Activated T-cell treated with anti-CD3 and anti-CD28 coated beads, Interleukin-2, amount 50 U/mL, for 72 hours (primary cell): ENCODE data around the gene AGO3. TPM values are rescaled to one million over a fixed set of nuclear protein-coding genes. Genes with fewer than 3 reads are reported as not detected.

Source experiments
- ATAC-seq, 2 donors: fragments of 150-1000 bp; cut with Tn5 transposase; replicated peaks in 1 of 2; 2 replicates each; pipeline ENCODE4 v1.10.0; 2021; ENCODE audit warnings: moderate library complexity in 2 of 2, mild to moderate bottlenecking in 1 of 2
- DNase-seq, 2 donors: peaks; one replicate each; pipeline ENCODE4 v3.0.0; 2021 to 2022; ENCODE audit warnings: mixed read lengths in 1 of 2
- H3K27ac Mint-ChIP-seq: one replicate; pipeline ENCODE4 v1.8.0; 2022; ENCODE audit warnings: mild to moderate bottlenecking, moderate library complexity, mixed read lengths
- H3K27me3 Mint-ChIP-seq: one replicate; pipeline ENCODE4 v1.8.0; 2022; ENCODE audit warnings: low read depth, mixed read lengths
- H3K36me3 Mint-ChIP-seq, 2 donors: one replicate each; pipeline ENCODE4 v1.8.0; 2022; ENCODE audit warnings: mixed read lengths in 2 of 2, mild to moderate bottlenecking in 1 of 2; ENCODE audit not compliant: insufficient read depth in 2 of 2
- H3K4me1 Mint-ChIP-seq: one replicate; pipeline ENCODE4 v1.8.0; 2022; ENCODE audit warnings: low read depth, mixed read lengths
- H3K4me3 Mint-ChIP-seq, 2 donors: one replicate each; pipeline ENCODE4 v1.8.0; 2022; ENCODE audit warnings: mild to moderate bottlenecking in 2 of 2, mixed read lengths in 2 of 2, moderate library complexity in 2 of 2
- H3K9me3 Mint-ChIP-seq, 2 donors: one replicate each; pipeline ENCODE4 v1.8.0; 2022; ENCODE audit warnings: mixed read lengths in 2 of 2
- total RNA-seq, 2 donors: library from RNA; stranded (reverse); gene quantifications; one replicate each; pipeline ENCODE4 v1.2.3, GENCODE V29; 2022

AGO3 gene
- total RNA-seq, 2 donors from 2014 or later, result 30.1 to 35.9 TPM

DNA sequence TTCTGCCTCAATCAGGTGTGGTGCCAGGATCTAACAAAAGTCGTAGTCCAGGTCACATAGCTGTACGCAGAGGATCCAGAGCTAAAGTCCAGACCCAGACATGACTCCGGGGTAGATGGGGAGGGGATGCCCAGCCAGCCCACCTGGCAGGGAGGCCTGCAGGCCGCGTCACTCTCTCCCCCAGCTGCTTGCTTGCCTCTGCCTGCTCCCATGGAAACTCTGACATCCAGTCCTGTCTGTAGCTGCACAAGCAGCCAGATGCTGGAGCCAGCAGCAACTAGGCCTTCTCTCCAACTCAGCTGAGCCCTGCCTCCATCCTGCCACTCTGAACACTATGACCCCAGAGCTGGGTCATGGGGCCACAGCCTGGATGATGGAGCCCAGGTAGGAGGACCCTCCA, 186.0 kb downstream of the AGO3 start:
- no peak for ATAC-seq
- DNase-seq, result no peak
- Mint-ChIP-seq H3K36me3 (no peaks in the 10 kb centered on the region), H3K4me1 (no peaks in the 10 kb centered on the region), H3K27me3 (no peaks in the 10 kb centered on the region), H3K27ac (no peak overlapping the region), H3K9me3 (no peaks in the 10 kb centered on the region), H3K4me3 (no peak overlapping the region)

DNA sequence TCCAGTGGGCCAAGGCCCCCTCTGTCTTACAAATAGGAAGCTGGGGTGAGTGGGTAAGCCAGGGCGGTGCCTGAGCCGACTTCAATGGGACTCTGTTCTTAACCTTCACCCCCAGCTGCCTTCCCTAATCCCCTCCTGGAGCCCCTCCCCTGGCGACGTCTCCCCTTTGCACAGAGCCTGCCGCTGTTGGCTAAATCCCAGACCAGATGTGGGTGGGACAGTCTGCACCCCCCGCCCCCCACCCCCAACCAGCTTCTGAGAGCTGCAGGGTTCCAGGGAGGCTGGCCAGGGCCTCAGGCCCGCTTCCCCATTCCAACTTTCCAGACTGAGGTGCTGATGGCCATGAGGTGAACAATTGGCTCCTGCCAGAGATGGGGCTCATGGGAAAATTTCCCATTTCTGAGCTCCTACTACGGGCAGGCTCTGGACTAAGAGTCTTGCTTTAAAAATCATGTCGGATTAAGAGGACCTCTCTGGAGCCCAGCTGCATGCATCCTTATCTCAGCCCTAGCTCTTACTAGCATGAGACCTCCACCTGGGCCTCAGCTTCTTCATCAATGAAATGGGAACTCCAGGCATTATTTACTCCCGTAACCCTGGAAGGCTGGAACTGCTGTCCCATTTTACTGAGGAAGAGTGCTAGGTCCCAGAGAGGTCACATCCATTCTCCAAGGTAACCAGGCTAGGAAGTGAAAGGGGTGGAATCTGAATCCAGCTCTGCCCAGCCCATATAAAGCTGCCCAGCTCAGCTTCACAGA, 187.7 kb downstream of the AGO3 start:
- H3K27me3 Mint-ChIP-seq, result peaks cover 15% of the 10 kb centered on the region
- DNase-seq (no peak), ATAC-seq (no peak)
- no peaks in the 10 kb centered on the region for H3K36me3 Mint-ChIP-seq
- H3K27ac Mint-ChIP-seq, result no peak overlapping the region
- H3K9me3 Mint-ChIP-seq, result no peaks in the 10 kb centered on the region
- H3K4me3 Mint-ChIP-seq, result no peak overlapping the region
- peaks cover 11% of the 10 kb centered on the region for H3K4me1 Mint-ChIP-seq

DNA sequence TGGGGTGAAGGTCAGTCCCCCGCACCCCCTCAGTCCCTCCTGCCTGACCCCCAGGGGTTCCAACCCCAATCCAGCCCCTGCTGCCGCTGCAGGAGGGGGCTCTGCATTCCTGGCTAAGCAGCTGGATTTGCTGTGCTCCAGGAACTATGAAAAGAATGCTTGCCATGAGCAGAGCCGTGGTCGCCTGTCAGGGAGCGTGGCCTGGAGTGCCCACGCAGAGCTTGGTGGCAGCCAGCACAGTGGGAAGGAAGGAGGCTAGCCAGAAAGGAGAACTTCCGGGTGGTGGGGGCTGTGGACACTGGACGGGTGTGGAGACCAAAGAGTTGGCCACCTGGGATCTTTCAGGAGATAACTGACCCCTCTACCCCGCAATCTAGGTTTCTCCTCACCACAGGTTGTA, 188.6 kb downstream of the AGO3 start:
- Mint-ChIP-seq H3K36me3 (no peaks in the 10 kb centered on the region), H3K4me3 (no peak overlapping the region), H3K9me3 (no peaks in the 10 kb centered on the region), H3K27ac (no peak overlapping the region), H3K27me3 (peaks cover 22% of the 10 kb centered on the region), H3K4me1 (peaks cover 12% of the 10 kb centered on the region)
- no peak for DNase-seq
- ATAC-seq, result no peak

Other genes with a start within 250 kb of the AGO3 start
- 10 to 100 TPM in 1 of 2 donors, 1 to 10 TPM in 1; 9.4 to 11.6 TPM for gene C1orf216, start 212.2 kb upstream of the AGO3 start, total RNA-seq
- 10 to 100 TPM; 42.2 to 42.8 TPM for gene CLSPN, start 161.1 kb upstream of the AGO3 start, total RNA-seq
- gene AGO4, start 123.1 kb upstream of the AGO3 start, total RNA-seq, result 10 to 100 TPM; 10.9 to 13.6 TPM
- 10 to 100 TPM; 28.6 to 33.0 TPM for gene AGO1, start 47.9 kb upstream of the AGO3 start, total RNA-seq
- under 1 TPM; 0.17 to 0.37 TPM for gene TEKT2, start 153.0 kb downstream of the AGO3 start, total RNA-seq
- gene ADPRS, start 157.8 kb downstream of the AGO3 start, total RNA-seq, result 10 to 100 TPM; 23.2 to 28.9 TPM
- gene COL8A2, start 194.1 kb downstream of the AGO3 start, total RNA-seq, result under 1 TPM; 0.07 to 0.09 TPM
- 10 to 100 TPM; 46.2 to 56.2 TPM for gene TRAPPC3, start 218.4 kb downstream of the AGO3 start, total RNA-seq
- 100 to 1,000 TPM; 131 to 142 TPM for gene MAP7D1, start 225.1 kb downstream of the AGO3 start, total RNA-seq